Dermis blood vessel endothelial cell (primary cell): ENCODE data around the gene ERBIN. TPM values are rescaled to one million over a fixed set of nuclear protein-coding genes. Genes with fewer than 3 reads are reported as not detected.
"Not testable (repeated sequence)": the region's sequence is repeated elsewhere in the genome, so short reads cannot be mapped to it uniquely, and the experiment has no call there.

Experiments used
- DNase-seq: peaks from one replicate; pipeline ENCODE4 v3.0.0; 2010
- total RNA-seq: library from RNA; depleted of rRNA; stranded (reverse); fragments of >200 nt; gene quantifications from 2 replicates; pipeline ENCODE4 v1.2.3, GENCODE V29; 2014

ERBIN gene
- total RNA-seq, 1 donor from 2014 or later, result 71.6 TPM

DNA sequence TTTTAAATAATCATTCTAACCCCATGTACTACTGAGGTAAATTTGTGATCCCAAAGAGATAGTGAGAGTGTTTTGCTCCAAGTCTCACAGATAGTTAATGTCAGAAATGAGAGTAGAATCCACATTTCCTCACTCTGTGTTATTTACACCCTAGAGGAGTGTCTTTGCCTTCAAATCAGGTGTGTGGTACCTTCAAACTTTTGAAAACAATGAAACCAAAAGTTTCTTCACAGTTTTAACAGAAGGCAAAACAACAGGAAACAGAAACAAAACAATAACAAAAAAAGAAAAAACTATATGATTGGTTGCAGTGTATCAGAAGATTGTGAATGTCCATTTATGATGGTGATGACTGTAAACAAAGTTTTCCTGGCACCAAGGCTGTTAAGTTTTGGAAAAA is 85.9 kb downstream of the ERBIN start:
- no peak for DNase-seq

DNA sequence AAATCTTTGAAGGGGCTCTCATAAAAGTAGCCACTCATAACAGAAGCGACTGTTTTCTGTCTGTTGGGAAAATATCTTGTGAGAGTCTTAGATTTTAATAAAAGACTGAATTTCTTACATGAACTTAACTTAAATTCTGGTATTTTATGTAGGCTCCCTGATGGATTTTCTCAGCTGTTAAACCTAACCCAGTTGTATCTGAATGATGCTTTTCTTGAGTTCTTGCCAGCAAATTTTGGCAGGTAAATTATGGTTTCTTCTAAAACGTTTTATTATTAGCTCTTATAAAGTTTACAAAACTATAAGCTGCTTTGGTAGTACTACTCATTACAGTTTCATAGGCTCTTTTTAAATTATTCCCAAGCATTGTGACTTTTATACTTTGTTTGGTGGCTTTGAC is 87.0 kb downstream of the ERBIN start:
- DNase-seq, result no peak

DNA sequence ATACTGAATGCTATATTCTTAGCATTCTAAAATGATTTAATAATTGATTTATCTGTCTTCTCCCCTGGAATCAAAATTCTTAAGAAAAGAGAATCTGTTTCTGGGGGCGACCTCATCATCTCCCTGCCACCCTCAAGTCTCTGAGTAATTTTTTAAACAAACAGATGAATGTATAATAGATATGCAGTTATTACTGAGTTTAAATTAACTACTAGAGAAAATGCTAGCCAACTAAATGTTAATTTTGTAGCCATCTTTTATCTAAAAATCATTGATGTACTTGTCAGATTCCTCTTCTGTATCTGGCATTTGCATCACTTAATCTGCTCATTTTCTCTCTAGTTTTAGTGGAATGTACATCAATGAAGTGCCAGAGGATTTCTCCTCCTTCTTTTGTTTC is 87.5 kb downstream of the ERBIN start:
- no peak for DNase-seq

DNA sequence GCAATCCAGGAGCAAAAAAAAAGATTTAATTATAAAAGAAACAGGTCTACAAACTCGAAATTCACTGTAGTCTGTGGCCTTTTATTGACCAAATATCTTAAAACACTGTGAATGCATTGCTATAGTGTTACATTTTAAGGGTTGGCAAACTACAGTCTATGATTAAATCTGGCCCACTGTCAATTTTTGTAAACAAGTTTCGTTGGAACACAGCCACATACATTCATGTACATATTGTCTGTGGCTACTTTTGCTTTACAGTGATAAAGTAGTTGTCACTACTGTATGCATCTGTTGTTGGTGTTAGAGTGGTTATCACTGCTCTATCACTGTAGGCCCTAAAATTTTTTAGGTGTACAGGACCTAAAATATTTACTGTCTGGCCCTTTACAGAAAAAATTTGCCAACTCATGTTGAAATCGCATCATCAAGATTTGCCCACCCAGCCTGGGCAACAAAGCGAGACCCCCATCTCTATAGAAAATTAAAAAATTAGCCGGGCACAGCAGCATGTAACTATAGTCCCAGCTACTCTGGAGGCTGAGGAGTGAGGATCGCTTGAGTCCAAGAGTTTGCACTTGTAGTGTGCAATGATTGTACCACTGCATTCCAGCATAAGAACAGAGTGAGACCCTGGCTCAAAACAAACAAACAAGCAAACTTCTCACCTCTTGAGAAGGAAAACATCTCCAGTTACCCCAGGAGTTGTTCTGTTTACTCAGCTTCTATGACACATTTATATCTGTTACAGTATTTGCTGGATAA is 89.0 kb downstream of the ERBIN start:
- peak; percentile 29 for DNase-seq

DNA sequence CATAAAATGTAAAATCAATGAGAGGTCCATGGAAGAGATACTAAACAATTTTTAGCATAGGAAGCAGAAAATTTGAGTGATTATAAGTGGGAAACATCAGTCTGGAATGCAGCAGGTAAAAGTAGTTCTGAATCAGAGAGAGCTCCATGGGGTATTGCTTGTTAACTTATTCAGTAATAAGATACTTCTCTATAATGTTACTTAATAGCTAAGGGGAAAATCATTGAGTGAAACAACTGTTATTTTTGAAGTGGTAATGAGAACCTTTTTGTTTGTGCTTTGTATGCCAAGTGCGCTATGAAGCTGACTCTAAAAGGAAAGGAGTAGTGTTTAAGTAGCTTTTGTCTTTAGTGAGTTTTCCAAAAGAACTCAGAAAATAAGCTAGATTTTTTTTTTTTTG is 95.2 kb downstream of the ERBIN start:
- DNase-seq, result no peak

DNA sequence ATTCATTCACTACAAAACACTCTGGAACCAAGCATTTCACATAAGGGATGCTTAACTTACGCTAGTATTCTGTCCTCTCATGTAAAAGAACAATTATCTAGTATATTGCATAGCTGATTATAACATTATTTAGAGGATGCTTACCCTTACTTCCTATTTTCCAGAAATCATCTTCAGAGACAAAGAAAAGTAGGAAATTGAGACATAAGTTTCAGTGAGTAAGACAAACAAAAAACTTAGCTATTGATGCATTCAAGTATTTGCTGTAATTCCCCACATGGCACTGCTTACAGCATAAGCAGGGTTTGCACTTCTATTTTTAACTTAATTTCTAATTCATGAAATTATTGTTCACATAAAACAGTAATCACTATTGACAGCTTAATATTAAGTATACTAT is 112.9 kb downstream of the ERBIN start:
- no peak for DNase-seq

DNA sequence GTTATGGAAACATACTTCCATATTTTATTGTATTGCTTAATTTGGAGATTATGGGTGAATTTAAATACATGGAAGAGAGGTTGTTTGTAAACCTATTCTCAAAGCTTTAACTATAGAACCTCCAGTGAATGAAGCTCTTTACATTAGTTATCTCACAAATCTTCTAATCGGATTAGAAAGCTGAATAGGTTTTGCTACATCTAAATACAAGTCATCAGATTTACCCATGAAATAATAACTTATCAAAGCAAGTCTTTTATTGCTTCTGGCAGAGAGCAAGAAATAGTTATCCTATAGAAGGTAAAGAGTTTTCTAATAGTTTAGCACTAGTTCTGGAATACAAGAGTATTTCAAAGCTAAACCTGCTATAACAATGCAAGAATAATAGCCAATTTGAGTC is 113.3 kb downstream of the ERBIN start:
- DNase-seq, result no peak

DNA sequence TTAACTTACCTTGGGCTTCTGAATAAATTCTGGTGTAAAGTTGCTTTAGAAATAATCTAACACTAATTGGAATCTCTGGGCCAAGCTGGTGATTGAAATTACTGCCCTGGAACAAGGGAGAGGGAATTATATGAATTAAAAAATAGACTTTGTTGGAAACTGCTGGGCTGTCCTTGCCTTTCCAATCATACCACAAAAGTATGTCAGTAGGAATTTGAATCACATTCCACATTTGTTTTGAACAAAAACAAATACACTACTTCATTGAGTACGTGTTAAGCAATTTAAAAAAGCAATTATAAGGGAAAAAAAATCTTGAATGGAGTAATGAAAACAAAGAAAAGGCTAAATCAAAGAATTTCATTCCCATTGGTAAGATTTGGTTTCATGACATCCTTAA is 115.3 kb downstream of the ERBIN start:
- DNase-seq, result no peak

DNA sequence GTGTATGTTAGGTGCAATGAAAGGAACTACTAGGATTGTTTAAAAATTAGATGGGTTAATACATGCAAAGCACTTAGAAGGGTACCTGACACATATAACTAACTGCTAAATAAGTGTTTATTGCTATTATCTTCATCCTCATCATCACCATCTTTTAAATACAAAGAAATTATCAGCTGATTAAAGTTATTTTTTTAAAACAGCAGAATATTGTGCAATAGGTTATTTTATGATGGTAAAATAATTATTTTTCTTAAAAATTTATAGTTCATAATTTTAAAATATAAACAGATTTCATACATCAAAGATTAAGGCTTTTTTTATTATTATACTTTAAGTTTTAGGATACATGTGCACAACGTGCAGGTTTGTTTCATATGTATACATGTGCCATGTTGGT is 130.9 kb downstream of the ERBIN start:
- no peak for DNase-seq

DNA sequence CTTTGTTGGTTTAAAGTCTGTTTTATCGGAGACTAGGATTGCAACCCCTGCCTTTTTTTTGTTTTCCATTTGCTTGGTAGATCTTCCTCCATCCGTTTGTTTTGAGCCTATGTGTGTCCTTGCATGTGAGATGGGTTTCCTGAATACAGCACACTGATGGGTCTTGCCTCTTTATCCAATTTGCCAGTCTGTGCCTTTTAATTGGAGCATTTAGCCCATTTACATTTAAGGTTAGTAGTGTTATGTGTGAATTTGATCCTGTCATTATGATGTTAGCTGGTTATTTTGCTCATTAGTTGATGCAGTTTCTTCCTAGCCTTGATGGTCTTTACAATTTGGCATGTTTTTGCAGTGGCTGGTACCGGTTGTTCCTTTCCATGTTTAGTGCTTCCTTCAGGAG is 134.9 kb downstream of the ERBIN start:
- DNase-seq, result not testable (repeated sequence)

DNA sequence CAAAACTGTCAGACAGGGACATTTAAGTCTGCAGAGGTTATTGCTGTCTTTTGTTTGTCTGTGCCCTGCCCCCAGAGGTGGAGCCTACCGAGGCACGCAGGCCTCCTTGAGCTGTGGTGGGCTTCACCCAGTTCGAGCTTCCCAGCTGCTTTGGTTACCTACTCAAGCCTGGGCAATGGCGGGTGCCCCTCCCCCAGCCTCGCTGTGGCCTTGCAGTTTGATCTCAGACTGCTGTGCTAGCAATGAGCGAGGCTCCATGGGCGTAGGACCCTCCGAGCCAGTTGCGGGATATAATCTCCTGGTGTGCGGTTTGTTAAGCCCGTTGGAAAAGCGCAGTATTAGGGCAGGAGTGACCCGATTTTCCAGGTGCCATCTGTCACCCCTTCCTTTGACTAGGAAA is 136.7 kb downstream of the ERBIN start:
- not testable (repeated sequence) for DNase-seq

DNA sequence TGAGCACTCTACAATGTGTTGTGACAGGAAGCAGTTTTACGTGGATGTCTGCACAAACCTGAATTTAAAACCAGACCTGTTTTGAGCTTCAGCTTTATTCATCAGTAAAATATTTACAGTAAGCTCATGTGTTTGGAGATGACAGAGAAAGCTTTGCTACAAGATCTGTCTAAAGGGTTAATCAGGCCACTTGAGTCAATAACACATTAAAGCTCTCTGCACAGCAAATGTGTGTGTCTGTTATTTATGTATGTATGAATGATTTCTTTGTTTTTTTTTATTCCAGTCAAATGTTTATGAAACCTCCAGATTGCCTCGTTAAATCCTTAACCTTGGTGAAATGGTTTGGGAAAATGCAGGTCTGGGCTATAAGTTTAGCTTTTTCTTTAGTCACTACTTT is 140.5 kb downstream of the ERBIN start:
- DNase-seq, result no peak

DNA sequence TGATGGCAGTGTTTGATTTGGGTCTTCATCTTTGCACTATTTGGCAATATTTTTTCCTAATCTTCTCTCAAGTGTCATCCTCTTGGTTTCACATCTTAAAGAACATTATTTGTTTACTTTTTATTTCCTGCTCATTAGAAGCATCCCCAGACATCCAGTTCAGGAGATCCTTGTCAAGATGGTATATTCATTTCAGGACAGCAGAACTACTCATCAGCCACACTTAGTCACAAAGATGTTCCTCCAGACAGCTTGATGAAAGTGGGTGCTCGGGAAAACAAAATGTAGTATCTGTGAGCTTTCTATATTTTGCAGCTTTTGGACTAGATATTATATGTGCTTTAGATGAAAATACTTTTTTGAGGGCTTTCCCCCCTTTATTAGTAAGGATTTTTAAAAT is 145.7 kb downstream of the ERBIN start:
- no peak for DNase-seq

DNA sequence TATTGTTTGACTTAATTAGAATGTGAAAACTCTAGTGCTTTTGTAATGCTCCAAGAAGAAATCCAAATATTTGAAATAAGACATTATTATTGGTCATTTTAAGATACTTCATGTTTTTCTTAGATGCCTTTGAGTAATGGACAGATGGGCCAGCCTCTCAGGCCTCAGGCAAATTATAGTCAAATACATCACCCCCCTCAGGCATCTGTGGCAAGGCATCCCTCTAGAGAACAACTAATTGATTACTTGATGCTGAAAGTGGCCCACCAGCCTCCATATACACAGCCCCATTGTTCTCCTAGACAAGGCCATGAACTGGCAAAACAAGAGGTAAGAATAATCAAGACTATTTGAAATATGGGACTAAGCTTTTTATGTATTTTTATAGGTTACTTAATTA is 148.5 kb downstream of the ERBIN start:
- DNase-seq, result no peak

DNA sequence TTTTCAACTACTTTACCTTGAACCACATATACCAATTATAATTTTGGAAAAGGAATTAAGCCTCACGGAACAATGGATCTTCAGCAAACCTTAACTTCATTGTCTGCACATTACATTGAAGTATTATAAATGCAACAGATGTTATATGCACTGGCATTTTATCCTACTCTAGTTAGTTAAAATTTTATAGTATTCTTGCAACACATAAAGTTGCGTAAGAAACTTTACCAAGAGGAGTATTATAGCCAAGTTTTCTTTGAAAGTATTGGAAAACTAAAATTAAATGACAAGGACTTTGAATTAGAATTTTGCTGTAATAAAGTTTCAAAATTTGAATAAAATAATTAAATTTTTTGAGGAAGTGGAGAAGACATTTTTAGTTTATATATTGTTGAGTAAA is 154.3 kb downstream of the ERBIN start:
- DNase-seq, result no peak

DNA sequence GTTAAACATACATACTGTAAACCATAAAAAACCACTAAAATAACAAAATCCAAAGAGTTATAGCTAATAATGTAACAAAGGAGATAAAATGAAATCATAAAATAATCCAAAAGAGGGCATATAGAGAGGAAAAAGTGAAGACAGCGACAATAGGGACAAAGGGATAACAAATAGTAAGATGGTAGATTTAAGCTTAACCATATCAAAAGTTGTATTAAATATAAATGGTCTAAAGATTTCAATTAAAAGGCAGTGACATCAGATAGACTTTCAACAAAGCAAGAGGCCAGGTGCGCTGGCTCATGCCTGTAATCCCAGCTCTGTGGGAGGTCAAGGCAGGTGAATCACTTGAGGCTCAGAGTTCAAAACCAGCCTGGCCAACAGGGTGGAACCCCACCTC is 163.0 kb downstream of the ERBIN start:
- no peak for DNase-seq

DNA sequence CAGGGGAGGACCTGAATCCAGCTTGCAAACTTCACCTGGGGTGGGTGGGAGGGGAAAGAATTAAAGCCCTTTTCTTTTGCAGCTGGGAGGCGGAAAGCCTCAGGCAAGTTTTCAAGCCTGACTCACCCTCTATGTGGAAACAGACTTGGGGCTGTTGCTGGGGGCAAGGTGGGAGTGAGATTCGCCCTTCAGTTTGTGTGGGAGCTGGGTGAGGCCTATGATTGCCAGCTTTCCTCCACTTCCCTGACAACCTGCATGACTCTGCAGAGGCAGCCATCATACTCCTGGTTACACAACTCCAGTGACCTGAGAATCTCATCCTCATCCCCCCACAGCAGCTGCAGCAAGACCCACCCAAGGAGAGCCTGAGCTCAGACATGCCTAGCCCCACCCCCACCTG is 174.5 kb downstream of the ERBIN start:
- DNase-seq, result no peak

DNA sequence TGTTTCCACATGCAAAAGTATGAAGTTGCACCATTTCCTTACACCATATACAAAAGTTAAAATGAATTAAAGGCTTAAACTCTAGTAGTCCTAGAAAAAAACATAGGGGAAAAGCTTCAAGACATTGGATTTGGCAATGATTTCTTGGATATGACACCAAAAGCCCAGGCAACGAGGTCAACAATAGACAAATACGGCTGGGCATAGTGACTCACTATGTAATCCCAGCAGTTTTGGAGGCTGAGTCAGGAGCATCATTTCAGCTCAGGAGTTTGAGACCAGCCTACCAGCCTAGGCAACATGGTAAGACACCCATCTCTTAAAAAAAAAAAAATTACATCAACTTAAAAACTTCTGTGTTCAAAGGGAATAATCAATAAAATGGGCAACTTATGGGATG is 186.8 kb downstream of the ERBIN start:
- peak; percentile 25 for DNase-seq

DNA sequence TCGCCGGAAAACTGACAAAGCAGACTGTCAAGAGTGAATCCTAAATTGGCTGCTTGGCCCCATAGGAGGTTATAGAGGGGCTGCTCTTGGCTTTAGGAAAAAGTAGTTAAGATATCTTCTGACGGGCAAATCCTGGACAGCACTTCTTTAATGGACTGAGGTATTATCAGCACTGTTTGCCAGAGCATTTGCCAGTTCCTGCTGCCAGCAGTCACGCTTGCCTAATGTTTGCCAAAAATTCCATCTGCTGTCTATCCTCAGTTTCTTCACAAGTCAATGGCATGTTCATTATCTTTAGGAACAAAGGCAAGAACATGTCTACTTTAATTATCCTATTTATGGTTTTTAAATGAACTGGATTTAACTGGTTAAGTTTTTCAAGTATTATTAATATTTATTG is 191.9 kb downstream of the ERBIN start:
- no peak for DNase-seq

DNA sequence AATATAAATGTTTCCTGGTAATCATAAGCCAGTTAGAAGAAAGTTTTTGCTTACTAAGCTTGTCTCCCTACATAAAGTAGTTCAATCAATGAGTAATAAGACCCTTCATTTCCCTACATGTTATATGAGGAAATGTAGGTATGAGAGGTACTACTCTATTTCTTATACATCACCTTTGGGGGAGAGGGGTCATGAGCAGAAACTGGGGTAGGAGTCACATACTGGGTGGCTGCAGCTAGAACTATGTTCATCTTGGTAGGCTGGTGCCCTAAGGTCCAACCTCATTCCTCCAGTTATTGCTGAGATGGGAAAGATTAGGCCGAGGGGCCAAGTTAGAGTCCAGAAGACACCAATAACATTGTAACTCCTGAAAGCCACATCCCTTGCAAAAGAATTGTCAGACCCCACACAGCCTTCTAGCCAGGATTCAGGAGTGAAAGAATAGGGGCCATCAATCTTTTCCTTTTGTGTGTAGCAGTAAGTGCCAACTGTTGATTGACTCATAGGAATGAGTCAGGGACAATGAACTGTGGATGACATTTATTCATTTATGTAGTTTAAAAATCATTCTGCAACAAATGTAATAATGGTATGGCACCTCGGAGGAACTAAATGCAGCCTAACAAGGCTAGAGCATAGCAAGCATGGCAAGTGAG is 196.1 kb downstream of the ERBIN start:
- DNase-seq, result peak; percentile 35

DNA sequence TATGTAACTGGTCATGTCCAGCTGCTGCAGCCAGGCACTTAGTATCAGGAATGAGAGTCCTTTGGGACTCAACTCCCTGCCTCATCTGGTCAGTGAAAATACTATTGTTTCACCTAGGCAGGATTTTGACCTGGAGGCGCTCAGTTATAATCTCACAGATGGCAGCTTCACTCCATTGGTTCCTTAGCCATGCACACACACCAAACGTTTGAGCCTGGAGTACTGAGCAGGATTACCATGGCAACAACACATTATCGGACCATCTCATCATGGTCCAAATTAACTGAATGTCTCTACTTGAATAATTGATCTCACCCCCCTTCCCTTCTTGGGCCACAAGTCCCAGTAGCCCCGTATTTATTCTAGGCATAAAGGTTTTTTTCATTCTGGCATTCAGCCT is 202.8 kb downstream of the ERBIN start:
- DNase-seq, result no peak

DNA sequence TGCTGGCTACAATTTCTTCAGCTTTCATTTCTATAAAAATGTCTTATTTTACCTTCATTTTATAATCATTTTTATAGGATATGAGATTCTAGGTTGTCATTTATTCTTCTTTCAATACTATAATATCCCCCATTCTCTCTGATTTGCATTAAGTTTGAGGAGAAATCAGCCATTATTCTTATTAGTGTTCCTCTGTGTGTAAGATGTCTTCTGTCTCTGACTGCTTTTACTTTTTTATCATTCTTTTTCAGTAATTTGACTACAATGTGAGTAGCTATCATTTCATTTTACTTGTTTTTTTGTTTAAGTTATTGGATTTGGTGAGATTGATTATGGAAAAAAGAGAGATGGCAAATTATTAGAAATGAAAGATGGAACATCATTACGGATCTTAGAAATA is 204.1 kb downstream of the ERBIN start:
- DNase-seq, result no peak
